GM19035 (cell line): ENCODE results near the gene GCH1.
"Not testable (repeated sequence)": the region's sequence is repeated elsewhere in the genome, so short reads cannot be mapped to it uniquely, and the experiment has no call there.

Experiments
- ATAC-seq: cut with Tn5 transposase; IDR thresholded peaks from one replicate; pipeline ENCODE4 v1.9.1; 2021; ENCODE audit not compliant: unreplicated experiment

GCH1 gene

DNA sequence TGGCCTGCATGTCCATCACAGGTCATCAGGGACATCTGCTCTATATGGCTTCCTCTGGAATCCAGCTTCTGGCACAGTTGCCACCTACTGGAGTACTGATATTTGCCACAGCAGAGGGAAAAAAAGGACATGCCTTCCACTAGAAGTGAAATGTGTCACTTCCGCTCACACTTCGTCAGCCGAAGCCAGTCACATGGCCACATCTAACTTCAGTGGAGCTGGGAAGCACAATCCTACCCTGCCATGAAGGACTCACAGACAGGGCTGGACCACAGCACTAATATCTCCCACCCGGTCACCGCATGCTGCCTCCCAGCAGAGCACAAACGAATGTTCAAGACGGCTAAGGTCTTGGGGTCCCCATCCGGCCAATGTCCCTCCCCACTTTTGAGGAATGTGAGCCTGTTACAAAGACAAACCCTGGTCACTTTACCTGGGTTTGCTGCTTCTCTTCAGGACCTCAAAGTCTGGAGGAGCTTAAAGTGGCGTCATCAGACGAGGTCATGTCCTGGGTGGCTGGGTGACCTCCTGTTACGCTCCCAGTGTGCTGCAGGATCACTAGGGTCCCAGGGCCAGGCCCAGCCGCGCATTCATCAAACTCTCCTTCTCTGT lies 98.6 kb downstream of the GCH1 start:
- no peak for ATAC-seq

GRCh38 chr14:54803396-54803795 lies 99.2 kb downstream of the GCH1 start:
- no peak for ATAC-seq

GRCh38 chr14:54801482-54801881 lies 101.1 kb downstream of the GCH1 start:
- ATAC-seq, result not testable (repeated sequence)

DNA sequence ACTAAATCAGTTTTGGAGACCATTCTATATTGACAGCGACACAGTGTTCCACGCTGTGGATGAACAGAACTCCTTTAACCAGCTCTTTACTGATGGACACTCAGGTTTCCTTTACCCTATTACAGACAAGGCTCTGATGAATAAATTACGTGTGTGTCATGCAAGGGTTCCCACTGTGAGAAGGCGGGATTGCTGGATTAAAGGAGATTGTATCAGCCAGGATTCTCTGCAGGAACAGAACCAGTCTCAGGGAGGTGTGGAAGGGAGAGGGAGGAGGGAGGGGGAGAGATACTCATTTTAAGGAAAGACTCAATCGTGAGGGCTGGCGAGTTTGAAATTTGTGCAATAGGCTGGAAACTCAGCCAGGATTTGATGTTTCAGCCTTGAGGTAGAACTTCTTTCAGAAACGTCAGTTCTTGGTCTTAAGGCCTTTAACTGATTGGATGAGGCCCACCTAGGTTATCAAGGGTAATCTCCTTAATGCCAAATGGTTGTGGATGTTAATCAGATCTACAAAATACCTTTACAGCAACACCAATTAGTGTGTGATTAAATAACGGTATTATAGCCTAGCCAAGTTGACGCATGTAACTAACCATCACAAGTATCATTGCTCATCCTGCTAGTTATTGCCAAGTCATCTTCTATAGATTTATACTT lies 104.0 kb downstream of the GCH1 start:
- no peak for ATAC-seq

GRCh38 chr14:54797986-54798385 lies 104.6 kb downstream of the GCH1 start:
- no peak for ATAC-seq

- ATAC-seq, result no peak
These were observed 105.1 kb downstream of the GCH1 start for GRCh38 chr14:54797556-54797955.

DNA sequence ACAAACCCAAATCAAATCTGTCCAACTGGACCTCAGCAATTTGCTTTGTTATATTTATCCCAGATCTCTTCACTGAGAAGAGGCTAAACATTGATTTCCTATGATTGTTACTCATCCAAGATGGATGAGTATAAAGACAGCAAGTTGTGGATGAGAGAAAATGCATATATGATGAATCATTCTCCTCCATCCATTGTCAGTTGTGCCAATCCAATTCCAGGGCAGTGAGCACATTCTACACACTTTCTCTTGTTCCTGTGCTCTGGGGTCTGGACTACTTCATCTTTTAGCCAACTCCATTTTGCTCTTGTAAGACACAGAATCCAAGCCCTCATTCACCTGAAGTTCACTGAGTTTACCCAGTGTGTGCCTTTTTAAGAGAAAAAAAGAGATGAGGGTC lies 105.7 kb downstream of the GCH1 start:
- no peak for ATAC-seq

GRCh38 chr14:54794796-54795195 lies 107.8 kb downstream of the GCH1 start:
- no peak for ATAC-seq

DNA sequence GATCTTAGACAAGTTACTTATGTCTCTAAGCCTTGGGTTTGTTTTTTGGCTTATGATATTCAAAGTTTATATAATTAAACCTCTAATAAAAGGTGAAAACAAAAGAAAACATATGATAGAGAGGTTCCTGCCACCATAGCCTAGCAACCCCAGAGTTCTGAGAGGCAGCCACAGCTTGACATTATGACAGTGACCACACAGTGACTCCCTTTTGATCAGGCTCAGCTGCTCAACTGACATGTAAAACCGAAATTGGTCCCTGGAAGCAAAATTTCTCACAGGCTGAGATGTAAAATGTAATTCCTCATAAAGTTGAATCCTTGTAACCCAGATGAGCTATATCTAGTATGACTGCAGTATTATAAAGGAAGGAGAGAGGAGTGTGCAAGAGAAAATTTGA lies 108.5 kb downstream of the GCH1 start:
- no peak for ATAC-seq

GRCh38 chr14:54792288-54792687 lies 110.3 kb downstream of the GCH1 start:
- ATAC-seq, result no peak
